HPDE6-E6E7 (cell line): ENCODE measurements around the gene GAK.
"Not testable (repeated sequence)": the region's sequence is repeated elsewhere in the genome, so short reads cannot be mapped to it uniquely, and the experiment has no call there.

Experiments
- DNase-seq: peaks from one replicate; pipeline ENCODE4 v3.0.0; 2011; ENCODE audit warnings: missing footprints; ENCODE audit errors: extremely low spot score

GAK gene

GRCh38 chr4:926538-926937 lies 5.6 kb downstream of the GAK start:
- DNase-seq = no peak

DNA sequence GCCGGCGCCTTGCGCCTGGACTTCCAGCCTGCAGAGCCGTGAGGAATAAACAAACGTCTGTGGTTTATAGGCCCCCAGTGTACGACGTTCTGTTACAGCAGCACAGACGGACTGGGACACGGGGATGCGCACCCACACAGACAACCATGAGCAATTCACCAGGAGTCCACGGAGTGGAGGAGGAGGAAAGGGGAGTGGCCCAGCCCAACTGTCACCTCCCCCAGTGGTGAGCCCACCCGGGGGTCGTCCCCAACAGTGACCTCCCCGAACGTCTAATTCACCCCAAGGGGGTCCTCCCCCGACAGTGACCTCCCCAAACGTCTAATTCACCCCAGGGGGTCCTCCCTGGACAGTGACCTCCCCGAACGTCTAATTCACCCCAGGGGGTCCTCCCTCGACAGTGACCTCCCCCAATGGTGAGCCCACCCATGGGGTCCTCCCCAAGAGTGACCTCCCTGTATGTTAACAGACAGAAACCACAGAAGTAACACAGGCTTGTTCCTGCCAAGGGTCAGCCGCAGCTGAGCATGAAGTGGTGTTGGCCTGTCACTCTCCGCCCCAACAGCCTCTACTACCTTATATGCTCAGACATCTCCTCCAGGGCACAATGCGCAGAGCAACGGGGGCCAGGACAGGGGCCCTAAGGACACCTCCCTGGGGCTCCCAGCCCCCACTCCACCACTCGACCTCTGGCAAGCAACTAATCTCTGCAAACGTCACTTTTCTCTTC lies 6.2 kb downstream of the GAK start:
- no peak for DNase-seq

DNA sequence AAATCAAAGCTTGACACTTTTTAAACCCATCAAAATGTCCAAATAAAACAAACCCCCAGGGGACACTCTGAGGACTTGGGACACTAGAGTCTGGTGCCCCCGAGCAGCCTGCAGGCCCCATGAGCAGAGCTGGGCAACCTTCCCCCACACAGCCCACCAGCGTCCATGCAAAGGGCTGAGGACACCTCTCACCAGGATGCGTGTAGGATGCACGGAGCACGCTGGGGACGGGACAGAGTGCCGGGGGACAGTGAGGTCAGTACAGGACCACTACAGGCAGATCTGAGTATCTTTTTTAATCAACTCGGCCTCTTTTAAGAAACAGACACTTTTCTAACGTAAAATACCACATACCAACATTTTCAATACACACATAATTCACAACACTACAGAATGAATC lies 6.9 kb downstream of the GAK start:
- DNase-seq = no peak

DNA sequence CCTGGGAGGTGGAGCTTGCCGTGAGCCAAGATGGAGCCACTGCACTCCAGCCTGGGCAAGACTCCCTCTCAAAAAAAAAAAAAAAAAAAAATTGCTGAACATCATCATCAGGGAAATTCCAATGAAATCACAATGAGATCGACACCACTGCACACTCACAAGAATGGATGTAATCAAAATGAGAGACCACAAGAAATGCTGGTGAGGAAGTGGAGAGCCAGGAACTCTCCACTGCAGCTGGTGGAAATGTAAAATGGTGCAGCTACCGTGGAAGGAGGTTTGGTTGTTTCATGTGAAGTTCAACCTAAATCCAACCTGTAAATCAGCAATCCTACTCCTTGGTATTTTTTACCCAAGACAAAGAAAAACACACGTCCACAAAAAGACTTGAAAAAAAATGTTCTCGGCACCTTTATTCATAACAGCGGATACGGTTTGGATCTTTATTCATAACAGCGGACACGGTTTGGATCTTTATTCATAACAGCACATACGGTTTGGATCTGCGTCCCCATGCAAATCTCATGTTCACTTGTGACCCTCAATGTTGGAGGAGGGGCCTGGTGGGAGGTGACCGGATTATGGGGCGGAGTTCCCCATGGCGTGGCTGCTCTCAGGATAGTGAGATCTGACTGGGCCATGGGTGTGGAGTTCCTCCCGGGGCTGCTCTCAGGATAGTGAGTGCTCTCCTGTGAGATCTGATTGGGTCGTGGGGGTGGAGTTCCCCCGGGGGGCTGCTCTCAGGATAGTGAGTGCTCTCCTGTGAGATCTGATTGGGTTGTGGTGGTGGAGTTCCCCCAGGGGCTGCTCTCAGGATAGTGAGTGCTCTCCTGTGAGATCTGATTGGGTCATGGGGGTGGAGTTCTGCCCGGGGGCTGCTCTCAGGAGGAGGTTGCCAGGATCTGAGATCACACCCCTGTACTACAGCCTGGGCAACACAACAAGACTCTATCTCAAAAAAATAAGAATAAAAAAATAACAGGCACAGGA lies 7.7 kb downstream of the GAK start:
- DNase-seq = no peak

DNA sequence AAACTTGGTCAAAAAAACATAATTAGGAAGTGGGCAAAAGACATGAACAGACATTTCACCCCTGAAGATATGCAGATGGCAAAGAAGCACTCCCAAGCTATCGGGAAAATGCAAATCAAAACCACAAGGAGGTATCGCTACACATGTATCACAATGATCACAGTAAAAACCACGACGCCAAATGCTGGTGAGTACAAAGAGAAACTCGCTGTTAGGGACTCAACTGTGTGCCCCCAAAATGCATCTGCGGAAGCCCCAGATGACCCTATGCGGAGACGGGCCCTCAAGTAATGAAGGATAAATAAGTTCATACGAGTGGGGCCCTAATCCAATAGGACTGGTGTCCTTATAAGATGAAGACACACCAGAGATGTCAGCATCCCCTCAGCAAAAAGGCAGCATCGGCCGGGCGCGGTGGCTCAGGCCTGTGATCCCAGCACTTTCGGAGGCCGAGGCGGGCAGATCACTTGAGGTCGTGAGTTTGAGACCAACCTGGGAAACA lies 10.2 kb downstream of the GAK start:
- no peak for DNase-seq

- not testable (repeated sequence) for DNase-seq
Measured at GRCh38 chr4:919004-919680, 13.0 kb downstream of the GAK start.

GRCh38 chr4:918591-918990 lies 13.5 kb downstream of the GAK start:
- DNase-seq = not testable (repeated sequence)

- no peak for DNase-seq
Measured at GRCh38 chr4:917992-918391, 14.1 kb downstream of the GAK start.

DNA sequence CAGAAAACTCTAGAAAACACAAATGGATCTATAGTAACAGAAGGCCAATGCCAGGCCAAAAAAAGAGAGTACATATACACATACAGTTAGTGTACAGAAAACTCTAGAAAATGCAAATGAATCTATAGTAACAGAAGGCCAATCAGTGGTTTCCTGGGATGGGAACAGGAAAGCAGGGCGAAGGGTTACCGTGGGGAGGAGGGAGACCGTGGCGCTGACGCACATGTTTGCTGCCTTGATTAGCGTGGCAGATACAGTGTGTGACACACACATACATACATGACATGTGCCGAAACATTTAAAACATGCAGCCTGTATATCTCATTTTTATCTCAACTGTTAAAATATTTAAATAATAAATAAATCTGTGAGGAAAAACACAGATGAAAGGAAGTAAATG lies 14.7 kb downstream of the GAK start:
- DNase-seq = no peak

DNA sequence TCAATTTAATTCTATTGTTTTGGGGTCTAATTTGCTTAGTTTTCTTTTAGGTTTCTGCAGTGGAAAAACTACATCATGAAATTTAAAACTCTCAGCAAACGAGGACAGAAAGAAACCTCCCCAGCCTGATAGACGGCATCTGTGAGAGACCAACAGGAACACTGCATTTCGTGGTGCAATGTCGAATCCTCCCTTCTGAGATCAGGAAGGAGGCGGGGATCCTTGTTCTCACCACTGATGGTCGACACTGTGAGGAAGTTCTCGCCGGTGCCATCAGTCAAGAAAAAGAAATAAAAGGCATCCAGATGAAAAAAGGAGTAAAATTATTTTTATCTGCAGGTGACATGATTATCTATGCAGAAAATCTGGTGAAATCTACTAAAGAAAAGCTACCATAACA lies 16.5 kb downstream of the GAK start:
- no peak for DNase-seq

- no peak for DNase-seq
Measured at GRCh38 chr4:915041-915474, 17.1 kb downstream of the GAK start.

DNA sequence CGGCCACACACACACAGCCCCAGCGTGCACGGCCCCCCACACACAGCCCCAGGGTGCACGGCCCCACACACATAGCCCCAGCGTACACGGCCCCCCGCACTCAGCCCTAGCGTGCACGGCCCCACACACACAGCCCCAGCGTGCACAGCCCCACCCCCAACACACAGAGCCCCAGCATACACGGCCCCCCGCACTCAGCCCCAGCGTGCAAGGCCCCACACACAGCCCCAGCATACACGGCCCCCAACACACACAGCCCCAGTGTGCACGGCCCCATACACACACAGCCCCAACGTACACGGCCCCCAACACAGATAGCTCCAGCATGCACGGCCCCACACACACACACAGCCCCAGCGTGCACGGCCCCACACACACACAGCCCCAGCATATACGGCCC lies 17.6 kb downstream of the GAK start:
- no peak for DNase-seq

- DNase-seq = no peak
Measured at GRCh38 chr4:913280-913618, 18.9 kb downstream of the GAK start.

DNA sequence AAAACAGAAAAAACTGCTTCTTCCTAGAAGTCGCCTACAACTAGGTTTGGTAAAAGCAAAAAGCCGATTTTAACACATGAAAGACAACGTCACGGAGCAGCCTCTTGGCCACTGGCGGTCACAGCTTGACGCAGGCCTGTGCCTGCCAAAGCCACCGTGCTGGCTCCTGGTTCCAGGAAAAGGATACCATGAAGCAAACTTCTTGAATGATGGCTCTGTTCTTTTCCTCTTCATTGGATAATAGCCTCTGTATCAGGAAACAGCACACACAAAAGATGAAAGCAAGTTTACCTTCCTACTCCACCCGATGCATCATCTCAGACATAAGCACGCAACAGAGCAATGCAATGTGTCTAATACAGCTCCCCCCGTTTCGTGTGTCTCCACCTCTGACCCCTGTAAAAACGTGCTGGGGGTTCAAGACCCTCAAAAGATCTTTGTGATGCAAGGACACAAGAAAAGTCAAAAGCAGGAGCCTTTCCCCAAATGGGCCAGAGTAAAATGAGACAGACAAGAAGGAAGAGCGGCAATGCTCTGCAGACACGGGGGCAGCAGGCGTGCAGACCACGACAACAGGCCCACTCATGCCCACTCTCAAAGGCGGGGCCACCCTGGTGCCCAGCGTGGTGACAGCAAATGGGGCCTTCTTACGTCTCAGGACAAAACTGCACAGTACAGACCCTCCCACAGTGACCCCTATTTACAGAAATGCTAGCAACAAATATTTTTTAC lies 19.4 kb downstream of the GAK start:
- peak; percentile 13 for DNase-seq

- DNase-seq = no peak
Measured at GRCh38 chr4:911871-912490, 20.1 kb downstream of the GAK start.

- DNase-seq = no peak
Measured at GRCh38 chr4:911221-911751, 20.8 kb downstream of the GAK start.

DNA sequence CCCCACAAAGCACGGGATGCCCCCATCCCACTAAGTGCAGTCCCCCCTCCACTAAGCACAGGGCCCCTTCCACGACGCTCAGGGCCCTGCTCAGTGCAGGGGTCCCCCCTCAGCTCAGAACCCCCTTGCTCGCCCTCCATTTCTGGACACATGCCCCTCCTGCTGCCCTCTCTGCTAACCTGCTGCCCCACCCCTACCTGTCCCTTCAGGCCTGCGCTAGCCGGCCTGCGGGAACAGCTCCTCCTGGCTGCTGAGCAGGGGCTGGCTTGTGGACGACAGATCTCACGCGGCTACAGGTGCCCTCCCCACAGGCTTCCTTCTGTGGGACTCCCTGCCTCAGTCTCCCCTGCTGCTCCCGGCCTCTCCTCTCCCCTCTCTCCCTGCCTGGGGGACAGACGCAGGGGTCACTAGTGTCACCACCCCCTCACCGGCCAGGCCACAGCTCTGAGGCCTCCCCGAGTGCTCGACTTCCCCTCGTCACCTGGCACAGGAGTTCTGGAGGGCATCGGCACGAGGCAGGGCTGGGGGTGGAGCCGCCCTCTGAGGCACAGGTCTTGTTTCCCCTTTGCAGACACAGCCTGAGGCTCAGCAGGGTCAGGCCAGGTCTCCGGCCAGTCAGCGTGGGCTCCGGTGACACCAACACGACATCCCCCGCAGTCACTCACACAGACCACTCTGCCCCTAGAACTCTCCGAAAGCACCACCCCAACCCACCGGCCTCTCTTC lies 21.6 kb downstream of the GAK start:
- DNase-seq = no peak

GRCh38 chr4:909821-910220 lies 22.3 kb downstream of the GAK start:
- no peak for DNase-seq

GRCh38 chr4:909131-909571 lies 23.0 kb downstream of the GAK start:
- no peak for DNase-seq
